GM23248 (cell line): ENCODE results near the gene LIMA1. TPM values are rescaled to one million over a fixed set of nuclear protein-coding genes. Genes with fewer than 3 reads are reported as not detected.

Source experiments
- DNase-seq: peaks from one replicate; pipeline ENCODE4 v3.0.0-alpha.2; 2015
- H2AFZ ChIP-seq: fragments of 200-600 bp; sonication (generic); 2 replicates; pipeline ENCODE4 v1.6.1; 2016; ENCODE audit warnings: antibody characterized with exemption
- H3F3A ChIP-seq: fragments of 200-600 bp; sonication (generic); 2 replicates; pipeline ENCODE4 v1.6.1; 2016; ENCODE audit warnings: mild to moderate bottlenecking, antibody characterized with exemption, mixed run types; ENCODE audit not compliant: insufficient read depth
- H3K27ac ChIP-seq: fragments of 200-600 bp; sonication (generic); 2 replicates; pipeline ENCODE4 v1.5.1; 2016; ENCODE audit warnings: mild to moderate bottlenecking
- H3K27me3 ChIP-seq: fragments of 200-600 bp; sonication (generic); replicated peaks from 2 replicates; pipeline ENCODE4 v1.6.1; 2016; ENCODE audit warnings: mild to moderate bottlenecking; ENCODE audit not compliant: insufficient read depth
- H3K36me3 ChIP-seq: fragments of 200-600 bp; sonication (generic); 2 replicates; pipeline ENCODE4 v1.6.1; 2016; ENCODE audit warnings: low read depth, mild to moderate bottlenecking
- H3K4me1 ChIP-seq: fragments of 200-600 bp; sonication (generic); 2 replicates; pipeline ENCODE4 v1.6.1; 2016; ENCODE audit warnings: mild to moderate bottlenecking; ENCODE audit not compliant: insufficient read depth
- H3K4me2 ChIP-seq: fragments of 200-600 bp; sonication (generic); one replicate; pipeline ENCODE4 v1.6.1; 2016; ENCODE audit warnings: mild to moderate bottlenecking; ENCODE audit not compliant: unreplicated experiment
- H3K4me3 ChIP-seq: fragments of 200-600 bp; sonication (generic); 2 replicates; pipeline ENCODE4 v1.5.1; 2016; ENCODE audit warnings: mild to moderate bottlenecking
- H3K79me2 ChIP-seq: fragments of 200-600 bp; sonication (generic); 2 replicates; pipeline ENCODE4 v1.6.1; 2016; ENCODE audit warnings: mild to moderate bottlenecking; ENCODE audit not compliant: insufficient read depth
- H3K9ac ChIP-seq: fragments of 200-600 bp; sonication (generic); 2 replicates; pipeline ENCODE4 v1.6.1; 2016; ENCODE audit warnings: mild to moderate bottlenecking
- H3K9me2 ChIP-seq: fragments of 200-600 bp; sonication (generic); 2 replicates; pipeline ENCODE4 v1.6.1; 2016; ENCODE audit warnings: mixed run types, mild to moderate bottlenecking, moderate library complexity; ENCODE audit not compliant: insufficient read depth
- H3K9me3 ChIP-seq: fragments of 200-600 bp; sonication (generic); one replicate; pipeline ENCODE4 v1.6.1; 2017; ENCODE audit warnings: low read depth
- H4K20me1 ChIP-seq: fragments of 200-600 bp; sonication (generic); 2 replicates; pipeline ENCODE4 v1.6.0; 2016; ENCODE audit not compliant: insufficient read depth
- EZH2 ChIP-seq: fragments of 200-600 bp; sonication (generic); IDR thresholded peaks from 2 replicates; pipeline ENCODE4 v1.6.1; 2018; ENCODE audit warnings: antibody characterized with exemption, mild to moderate bottlenecking; ENCODE audit not compliant: insufficient read depth, poor library complexity, severe bottlenecking
- EZH2phosphoT487 ChIP-seq: fragments of 200-600 bp; sonication (generic); IDR thresholded peaks from 2 replicates; pipeline ENCODE4 v1.6.1; 2018; ENCODE audit warnings: antibody characterized with exemption, moderate library complexity, mild to moderate bottlenecking, low read depth; ENCODE audit not compliant: insufficient read depth
- WGBS, 2 experiments: methylation state at CpG; one replicate each; pipeline ENCODE4 v1.1.6; 2015 to 2017; ENCODE audit warnings: low lambda C conversion rate in 2 of 2, low coverage in 1 of 2; ENCODE audit errors: missing lambda C conversion rate in 2 of 2; 5-methylcytosine and 5-hydroxymethylcytosine counted together
- in situ Hi-C: fragments of 300-500 bp; cut with MboI; formaldehyde crosslinking; loops from 2 replicates; pipeline ENCODE4 v1.15.0; 2020
- polyA plus RNA-seq: library from polyadenylated mRNA; unstranded; fragments of >200 nt; fragmentation: Nextera tagmentation; extraction: Ambion mirVana; gene quantifications from 2 replicates; pipeline ENCODE4 v1.2.1, GENCODE V29; 2016
- total RNA-seq: library from RNA; depleted of rRNA; stranded (reverse); fragments of >200 nt; shearing (Covaris generic); gene quantifications from 2 replicates; pipeline ENCODE4 v1.2.3, GENCODE V29; 2014

The LIMA1 gene
- total and polyA plus RNA-seq, 2 experiments from 2014 or later = 180 to 256 TPM

- in situ Hi-C loops = loop anchor here (10.0 kb wide), 1 partner anchor 105 kb away; no protein-coding TSS in a partner anchor
- Histone ChIP-seq H3K27me3 (no peaks in the 10 kb centered on the region), H4K20me1 (no peaks in the 10 kb centered on the region), H3K9me3 (no peaks in the 10 kb centered on the region), H3K9ac (no peak overlapping the region), H3K9me2 (no peaks in the 10 kb centered on the region), H3K4me2 (no peak overlapping the region), H3K4me3 (no peak overlapping the region), H3K36me3 (no peaks in the 10 kb centered on the region), H3K79me2 (peaks cover 2% of the 10 kb centered on the region; the same call in 1 of the 2 replicates), H3K27ac (no peak overlapping the region), H3F3A (peaks cover 6% of the 10 kb centered on the region; the same call in 1 of the 2 replicates), H2AFZ (no peak overlapping the region), H3K4me1 (peaks cover 9% of the 10 kb centered on the region)
- TF ChIP-seq EZH2 (no peak), EZH2phosphoT487 (no peak)
- no peak for DNase-seq
- WGBS, 2 experiments = 78 to 89% methylated on average over 2 of the region's 2 CpGs
Measured at GRCh38 chr12:50309950-50310349, 26.6 kb upstream of the LIMA1 start.

DNA sequence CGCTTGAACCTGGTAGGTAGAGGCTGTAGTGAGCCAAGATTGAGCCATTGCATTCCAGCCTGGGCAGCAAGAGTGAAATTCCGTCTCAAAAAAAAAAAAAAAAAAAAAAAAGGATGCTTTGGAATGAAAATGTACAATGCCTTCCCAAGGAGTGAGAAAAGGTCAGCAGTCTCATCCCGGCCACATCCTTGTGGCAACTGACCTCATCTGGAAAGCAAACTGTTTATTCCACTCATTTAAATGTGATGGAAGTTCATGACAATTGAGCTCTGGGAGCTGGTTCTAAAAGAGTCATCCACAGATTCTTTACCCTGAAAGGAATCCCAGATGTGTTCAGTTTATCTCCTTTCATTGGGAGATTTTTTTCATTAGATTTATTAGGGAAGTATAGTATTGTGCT lies 19.4 kb upstream of the LIMA1 start:
- H3K4me3 ChIP-seq = no peak overlapping the region
- peaks cover 34% of the 10 kb centered on the region for H3F3A ChIP-seq
- H3K4me2 ChIP-seq = no peak overlapping the region
- no peaks in the 10 kb centered on the region for H3K36me3 ChIP-seq
- H3K79me2 ChIP-seq = no peaks in the 10 kb centered on the region
- TF ChIP-seq EZH2phosphoT487 (no peak), EZH2 (no peak)
- no peaks in the 10 kb centered on the region for H3K9me3 ChIP-seq
- H3K27me3 ChIP-seq = no peaks in the 10 kb centered on the region
- DNase-seq = peak; percentile 78
- peaks cover 29% of the 10 kb centered on the region for H3K4me1 ChIP-seq
- 0 out of 2 replicates have a peak overlapping the region, but pooled peaks have one; percentile 3 for H3K9ac ChIP-seq
- WGBS, 2 experiments = 15 to 30% methylated on average over 3 of the region's 3 CpGs
- H3K9me2 ChIP-seq = no peaks in the 10 kb centered on the region
- H4K20me1 ChIP-seq = no peaks in the 10 kb centered on the region
- peak overlapping the region; percentile 43 for H3K27ac ChIP-seq
- no peak overlapping the region for H2AFZ ChIP-seq
- in situ Hi-C loops = no loop called here

DNA sequence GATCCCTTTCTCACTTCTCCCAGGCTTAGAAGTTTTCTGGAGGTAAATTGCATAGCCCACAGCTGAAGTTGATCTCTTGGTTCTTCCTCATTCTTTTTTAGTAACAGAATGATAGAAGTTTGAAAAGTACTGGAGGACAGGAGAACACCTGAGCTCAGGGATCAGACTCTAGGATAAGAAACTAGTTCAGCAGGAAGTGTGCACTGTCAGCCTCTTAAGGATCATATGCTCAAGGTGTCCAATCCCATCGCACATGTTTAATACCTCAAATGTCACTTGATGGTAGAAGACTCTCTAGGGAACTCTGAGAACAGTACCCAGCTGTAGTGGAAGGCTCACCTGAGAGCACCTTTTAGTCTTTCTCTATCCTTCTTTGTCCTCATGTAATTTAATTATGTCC lies 14.7 kb upstream of the LIMA1 start:
- TF ChIP-seq EZH2 (no peak), EZH2phosphoT487 (no peak)
- Histone ChIP-seq H3K79me2 (0 out of 2 replicates have a peak, but pooled peaks cover 4% of the 10 kb centered on the region), H2AFZ (no peak overlapping the region), H3K9ac (no peak overlapping the region), H3K27ac (no peak overlapping the region), H3K4me3 (no peak overlapping the region), H3K36me3 (no peaks in the 10 kb centered on the region), H3K9me3 (no peaks in the 10 kb centered on the region), H3K4me1 (peaks cover 9% of the 10 kb centered on the region), H3K9me2 (no peaks in the 10 kb centered on the region), H4K20me1 (no peaks in the 10 kb centered on the region), H3K27me3 (no peaks in the 10 kb centered on the region), H3F3A (peaks cover 8% of the 10 kb centered on the region; the same call in 1 of the 2 replicates), H3K4me2 (no peak overlapping the region)
- in situ Hi-C loops = no loop called here
- WGBS, 2 experiments = 48 to 85% methylated on average over 1 of the region's 1 CpG
- DNase-seq = no peak

- Histone ChIP-seq H3K27ac (no peak overlapping the region), H3K4me3 (no peak overlapping the region), H3K4me1 (0 out of 2 replicates have a peak, but pooled peaks cover under 1% of the 10 kb centered on the region), H3F3A (peaks cover under 1% of the 10 kb centered on the region; the same call in 1 of the 2 replicates), H3K9me2 (no peaks in the 10 kb centered on the region), H3K27me3 (no peaks in the 10 kb centered on the region), H3K36me3 (no peaks in the 10 kb centered on the region), H2AFZ (no peak overlapping the region), H3K9ac (no peak overlapping the region), H3K9me3 (no peaks in the 10 kb centered on the region), H3K4me2 (no peak overlapping the region), H4K20me1 (no peaks in the 10 kb centered on the region), H3K79me2 (peaks cover 12% of the 10 kb centered on the region; the same call in 1 of the 2 replicates)
- 33 to 46% methylated on average over 3 of the region's 3 CpGs for WGBS, 2 experiments
- no peak for TF ChIP-seq EZH2
- TF ChIP-seq EZH2phosphoT487 = no peak
- in situ Hi-C loops = no loop called here
- DNase-seq = no peak
Measured at GRCh38 chr12:50297027-50297426, 13.7 kb upstream of the LIMA1 start.

DNA sequence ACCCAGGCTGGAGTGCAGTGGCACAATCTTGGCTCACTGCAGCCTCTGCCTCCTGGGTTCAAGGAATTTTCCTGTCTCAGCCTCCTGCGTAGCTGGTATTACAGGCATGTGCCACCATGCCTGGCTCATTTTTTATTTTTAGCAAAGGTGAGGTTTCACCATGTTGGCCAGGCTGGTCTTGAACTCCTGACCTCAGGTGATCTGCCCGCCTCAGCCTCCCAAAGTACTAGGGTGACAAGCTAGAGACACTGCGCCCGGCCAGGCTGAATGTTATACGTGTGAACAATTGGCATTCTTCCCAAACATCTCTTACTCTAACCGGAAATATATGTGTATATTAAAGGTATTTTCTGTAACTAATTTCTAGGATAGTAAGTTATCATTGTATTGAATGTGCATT lies 13.2 kb upstream of the LIMA1 start:
- in situ Hi-C loops = no loop called here
- Histone ChIP-seq H3F3A (no peaks in the 10 kb centered on the region; the same call in 1 of the 2 replicates), H3K9me2 (no peaks in the 10 kb centered on the region), H3K27me3 (no peaks in the 10 kb centered on the region), H3K9me3 (no peaks in the 10 kb centered on the region), H2AFZ (no peak overlapping the region), H3K27ac (no peak overlapping the region), H3K36me3 (no peaks in the 10 kb centered on the region), H3K9ac (no peak overlapping the region), H4K20me1 (no peaks in the 10 kb centered on the region), H3K4me3 (no peak overlapping the region), H3K4me2 (no peak overlapping the region), H3K4me1 (no peaks in the 10 kb centered on the region), H3K79me2 (peaks cover 16% of the 10 kb centered on the region; the same call in 1 of the 2 replicates)
- WGBS, 2 experiments = 84 to 85% methylated on average over 6 of the region's 6 CpGs
- TF ChIP-seq EZH2 (no peak), EZH2phosphoT487 (no peak)
- no peak for DNase-seq
